Tongue (tissue), 2 donors: ENCODE data around the gene ACTL10. TPM values are rescaled to one million over a fixed set of nuclear protein-coding genes. Genes with fewer than 3 reads are reported as not detected.

Experiments used
- DNase-seq: peaks from one replicate; pipeline ENCODE4 v3.0.0-alpha.2; 2015
- total RNA-seq: library from RNA; depleted of rRNA; stranded (reverse); fragments of >200 nt; gene quantifications from one replicate; pipeline ENCODE4 v1.2.3, GENCODE V29; 2014

ACTL10 gene
- total RNA-seq, 1 donor from 2014 or later, result 0.10 TPM

GRCh38 chr20:33664085-33664761, 2.5 kb upstream of the ACTL10 start:
- no peak for DNase-seq

- DNase-seq, result no peak
Observed at GRCh38 chr20:33664762-33665144, 2.0 kb upstream of the ACTL10 start.

GRCh38 chr20:33667245-33667675, 517 bp downstream of the ACTL10 start:
- DNase-seq, result no peak

DNA sequence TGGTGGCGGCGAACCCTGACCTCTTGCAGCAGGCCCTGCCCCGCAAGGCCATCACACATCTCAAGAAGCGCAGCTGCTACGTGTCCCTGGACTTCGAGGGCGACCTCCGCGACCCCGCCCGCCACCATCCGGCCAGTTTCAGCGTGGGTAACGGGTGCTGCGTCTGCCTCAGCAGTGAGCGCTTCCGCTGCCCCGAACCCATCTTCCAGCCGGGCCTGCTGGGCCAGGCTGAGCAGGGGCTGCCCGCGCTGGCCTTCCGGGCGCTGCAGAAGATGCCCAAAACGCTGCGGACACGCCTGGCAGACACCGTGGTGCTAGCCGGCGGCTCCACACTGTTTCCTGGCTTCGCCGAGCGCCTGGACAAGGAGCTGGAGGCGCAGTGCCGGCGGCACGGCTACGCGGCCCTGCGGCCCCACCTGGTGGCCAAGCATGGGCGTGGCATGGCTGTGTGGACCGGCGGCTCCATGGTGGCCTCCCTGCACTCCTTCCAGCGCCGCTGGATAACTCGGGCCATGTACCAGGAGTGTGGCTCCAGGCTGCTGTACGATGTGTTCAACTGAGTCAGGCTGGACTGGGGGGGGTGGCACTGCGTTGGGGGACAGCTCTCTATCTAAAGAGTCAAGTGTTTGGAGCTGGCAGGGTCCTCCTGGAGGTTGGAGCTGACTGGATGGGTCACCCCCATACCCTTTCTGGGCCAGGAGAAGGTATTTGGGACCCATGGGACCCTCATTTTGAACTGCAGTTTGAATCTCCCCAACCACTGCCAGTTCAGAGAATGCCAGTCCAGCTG, 1.1 kb downstream of the ACTL10 start:
- DNase-seq, result peak; percentile 86

DNA sequence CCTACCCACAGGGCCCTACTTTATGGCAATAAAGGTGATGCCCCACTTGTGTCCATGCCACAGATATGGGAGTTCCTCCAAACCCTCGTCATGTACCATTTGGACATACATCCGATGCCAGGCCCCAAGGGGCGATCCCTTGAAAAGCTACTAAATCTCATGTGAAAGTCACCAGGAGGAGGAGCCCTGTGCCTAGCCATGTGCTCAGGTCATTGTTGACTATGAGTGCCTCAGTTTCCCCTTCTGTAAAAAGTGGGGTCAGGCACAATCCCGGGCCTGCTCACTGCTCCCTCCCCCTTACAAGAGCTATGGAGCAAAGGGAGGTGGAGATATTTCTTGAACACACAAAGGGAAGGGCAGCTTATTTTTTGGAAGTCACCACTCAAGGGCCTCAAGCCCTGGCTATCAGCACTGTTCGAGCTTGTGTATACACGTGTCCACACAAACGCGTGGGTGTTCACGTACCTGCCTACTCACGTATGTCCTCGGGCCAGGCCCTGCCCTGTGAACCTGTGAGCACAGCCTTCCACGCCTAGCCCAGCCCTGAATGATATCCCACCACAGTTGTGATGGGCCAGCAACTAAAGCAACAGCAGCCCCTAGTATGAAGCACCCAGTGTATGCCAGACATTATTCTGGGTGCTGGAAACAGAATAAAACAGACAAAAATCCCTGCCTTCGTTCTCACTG, 1.9 kb downstream of the ACTL10 start:
- DNase-seq, result no peak

DNA sequence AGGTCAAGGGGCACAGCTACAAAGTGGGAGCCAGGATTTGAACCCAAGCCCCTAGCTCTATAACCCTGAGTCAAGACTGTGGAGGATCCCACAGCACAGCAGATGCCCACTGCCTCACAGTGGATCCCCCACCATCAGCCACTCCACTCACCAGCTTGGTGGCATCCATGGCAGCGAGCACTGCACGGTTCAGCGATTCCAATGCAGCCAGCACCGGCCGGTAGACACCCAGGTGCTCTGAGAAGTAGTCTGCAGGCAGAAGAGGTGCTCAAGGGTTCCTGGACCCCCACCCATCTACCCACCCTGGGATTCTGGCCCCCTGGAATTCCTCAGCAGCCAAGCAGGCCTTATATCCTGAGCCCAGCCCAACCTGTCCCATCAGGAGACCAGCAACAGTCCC, 2.5 kb downstream of the ACTL10 start:
- DNase-seq, result no peak

- DNase-seq, result no peak
Observed at GRCh38 chr20:33669873-33670640, 3.3 kb downstream of the ACTL10 start.

DNA sequence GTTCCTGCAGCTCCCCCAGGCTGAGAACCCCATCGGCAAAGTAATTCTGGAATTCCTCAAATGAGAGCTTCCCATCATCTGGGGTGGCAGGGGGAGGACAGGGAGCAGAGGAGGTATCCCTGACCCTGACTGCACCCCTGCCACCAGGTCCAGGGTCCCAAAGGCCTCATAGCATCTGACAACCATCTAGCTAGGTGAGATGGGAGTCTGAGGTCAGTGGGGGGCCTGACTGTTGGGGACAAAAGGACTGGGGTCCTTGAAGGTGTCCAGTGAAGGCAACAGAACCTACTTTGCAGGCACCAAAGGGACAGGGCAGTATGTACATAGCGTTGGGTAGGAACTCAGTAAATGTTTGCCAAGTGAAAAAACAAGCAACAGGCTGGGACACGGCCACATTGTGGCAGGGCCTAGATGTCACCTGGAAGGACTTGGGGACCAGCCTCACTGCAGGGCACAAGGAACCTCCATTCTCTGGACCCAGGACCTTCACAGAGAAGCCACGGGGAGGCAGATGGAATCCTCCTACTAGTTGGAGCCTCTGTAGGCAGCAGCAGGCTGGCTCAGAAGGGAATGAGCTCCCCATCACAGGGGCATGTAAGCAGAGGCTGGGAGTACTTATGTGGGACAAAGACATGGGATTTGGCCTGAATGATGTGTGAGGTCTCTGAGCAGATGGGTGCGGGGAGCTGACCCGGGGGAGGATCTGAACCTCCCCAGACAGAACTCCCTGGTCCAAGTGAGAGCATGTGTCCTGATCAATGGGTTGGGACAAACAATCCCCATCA, 4.2 kb downstream of the ACTL10 start:
- no peak for DNase-seq

DNA sequence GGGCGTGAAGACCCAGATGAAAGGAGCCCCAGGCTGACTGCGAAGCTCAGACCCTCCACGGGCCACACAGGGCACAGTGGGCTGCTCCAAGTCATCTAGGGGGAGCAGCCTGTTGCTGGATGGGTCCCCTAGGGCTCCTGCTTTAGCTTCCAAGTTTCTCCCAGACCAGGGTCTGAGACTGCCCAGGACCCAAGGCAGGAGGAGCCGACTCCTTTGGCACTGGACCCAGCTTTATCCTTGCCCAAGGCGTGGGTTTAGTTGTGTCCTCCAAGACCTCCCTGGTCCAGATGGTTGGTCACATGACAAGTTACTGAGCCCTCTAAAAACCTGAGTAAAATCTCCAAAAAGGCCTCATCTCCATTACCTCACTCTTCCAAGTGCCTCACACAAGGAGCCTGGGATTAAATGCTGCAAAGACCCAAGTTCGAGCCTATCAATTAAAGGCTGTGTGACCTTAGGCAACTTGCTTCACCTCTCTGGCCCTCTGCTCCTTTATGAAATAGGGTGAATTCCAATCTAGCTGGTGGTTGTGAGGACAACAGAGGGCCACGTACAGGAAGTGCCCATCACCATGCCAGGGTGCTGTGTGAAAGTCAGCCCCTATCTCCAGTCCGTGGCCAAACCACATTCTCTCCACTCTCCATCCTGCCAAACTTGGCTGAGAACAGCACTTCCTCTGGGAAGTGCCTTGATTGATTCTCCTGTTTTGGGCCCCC, 5.0 kb downstream of the ACTL10 start:
- no peak for DNase-seq

GRCh38 chr20:33672426-33673113, 5.8 kb downstream of the ACTL10 start:
- DNase-seq, result no peak

- DNase-seq, result no peak
Observed at GRCh38 chr20:33673114-33673409, 6.3 kb downstream of the ACTL10 start.

DNA sequence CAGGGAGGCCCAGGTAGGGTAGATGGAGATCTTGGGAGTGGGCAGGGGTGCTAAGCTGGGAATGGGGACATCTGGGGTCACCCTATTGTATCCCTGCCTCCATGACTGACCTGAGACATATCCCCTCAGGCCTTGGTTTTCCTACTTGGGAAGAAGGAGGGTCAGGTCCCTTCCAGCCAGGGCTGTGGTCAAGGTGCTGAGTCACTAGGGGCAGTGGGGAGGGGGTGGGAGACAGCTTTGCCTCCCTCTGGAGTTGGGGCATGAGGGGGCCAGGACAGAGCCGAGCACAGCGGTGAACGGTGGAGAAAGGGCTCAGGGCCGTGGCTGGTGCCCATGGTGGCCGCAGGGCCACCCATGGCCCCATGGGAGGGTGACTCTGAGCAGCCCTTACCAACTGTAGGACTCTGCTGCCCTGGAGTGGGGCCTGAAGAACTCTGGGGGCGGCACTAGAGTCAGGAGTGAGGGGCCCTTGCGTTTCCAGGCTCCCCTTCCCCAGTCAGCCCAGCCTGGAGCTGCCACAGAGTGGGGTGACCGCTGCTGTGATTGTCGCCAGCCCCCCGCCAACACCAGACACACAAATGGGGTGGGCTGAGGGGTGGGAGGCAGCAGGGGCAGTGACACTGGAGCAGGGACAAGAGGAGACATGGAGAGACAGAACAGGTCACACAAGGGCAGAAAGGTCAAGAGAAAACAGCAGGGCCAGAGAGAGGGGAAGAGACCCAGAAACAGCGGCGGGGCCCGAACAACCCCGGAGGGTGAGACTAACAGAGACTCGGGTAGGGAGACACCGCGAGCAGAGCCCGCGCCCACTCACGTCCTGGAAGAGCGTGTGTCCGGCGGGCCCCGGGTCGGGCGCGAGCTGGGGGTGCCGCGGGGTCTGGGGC, 6.9 kb downstream of the ACTL10 start:
- no peak for DNase-seq

DNA sequence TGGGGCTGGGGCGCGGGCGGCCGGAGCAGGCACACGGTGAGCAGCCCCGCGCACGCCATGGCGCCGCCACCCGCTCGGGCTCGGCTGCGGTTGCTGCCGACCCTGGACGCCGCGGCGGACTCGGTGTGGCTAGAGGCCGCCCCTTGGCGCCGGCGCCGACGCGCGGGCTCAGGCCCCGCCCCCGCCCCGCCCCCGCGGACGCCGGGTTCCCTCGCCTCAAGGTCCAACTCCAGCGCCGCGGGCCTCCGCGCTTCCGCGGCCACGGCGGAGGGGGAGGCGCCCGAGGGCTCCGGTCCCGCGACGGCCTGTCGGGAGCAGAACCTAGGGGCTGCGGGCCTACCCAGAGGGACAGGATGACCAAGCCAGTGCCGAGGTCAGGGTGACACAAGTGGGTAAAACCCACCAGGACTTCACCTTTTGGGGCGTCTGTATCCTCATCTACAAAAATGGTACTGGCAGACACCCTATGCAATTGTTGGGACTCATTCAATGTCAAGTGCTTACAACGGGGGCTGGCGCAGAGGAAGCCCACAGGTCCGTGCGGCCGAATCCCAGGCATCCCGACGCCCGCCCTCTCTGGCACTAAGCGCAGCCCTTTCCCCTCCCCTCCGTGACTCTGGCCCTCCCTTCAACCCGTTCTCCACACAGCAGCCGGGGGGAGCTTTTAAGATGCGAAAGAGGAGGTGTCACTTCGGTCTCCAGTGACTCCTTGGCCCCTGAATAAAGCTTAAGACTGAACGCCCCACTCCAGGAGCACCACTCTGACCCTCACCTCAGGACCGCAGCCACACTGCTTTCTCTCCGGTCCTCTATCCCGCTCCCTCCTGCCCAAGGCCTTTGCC, 7.8 kb downstream of the ACTL10 start, which contains the start of gene NECAB3:
Gene NECAB3, minus strand, starts transcription at position 135 of the 842 bp plus-strand sequence. Its CDS starts 76 bp downstream, at position 59.
- DNase-seq, result peak; percentile 91

- DNase-seq, result peak; percentile 50
Observed at GRCh38 chr20:33675136-33675959, 8.6 kb downstream of the ACTL10 start.

DNA sequence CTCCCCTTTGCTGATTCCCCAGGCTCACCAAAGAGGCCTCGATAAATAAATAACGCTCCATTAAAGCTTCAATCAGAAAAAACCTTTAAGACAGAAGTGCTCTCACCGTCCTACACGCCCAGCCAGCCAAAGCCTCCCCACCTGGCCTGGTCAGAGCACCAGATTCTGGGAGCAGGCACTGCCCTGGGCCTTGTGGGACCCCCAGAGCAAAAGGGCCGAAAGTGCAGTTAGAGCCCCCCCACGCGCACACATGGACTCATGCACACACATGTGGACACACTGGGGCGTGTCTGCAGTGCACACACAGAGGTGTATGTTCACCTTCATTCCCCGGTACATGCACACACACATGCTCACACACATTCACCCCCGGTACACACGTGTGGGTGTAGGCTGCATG, 9.4 kb downstream of the ACTL10 start:
- no peak for DNase-seq

GRCh38 chr20:33676652-33677645, 10.2 kb downstream of the ACTL10 start:
- no peak for DNase-seq
